Lung (tissue), 12 donors: ENCODE results near the gene ACTR5. TPM values are rescaled to one million over a fixed set of nuclear protein-coding genes. Genes with fewer than 3 reads are reported as not detected.

Experiments
- ATAC-seq: fragments of 200-7000 bp; cut with Tn5 transposase; one replicate; pipeline ENCODE4 v1.9.1; 2020; ENCODE audit warnings: moderate number of reproducible peaks; ENCODE audit not compliant: insufficient read depth, low FRiP score
- DNase-seq, 3 donors: peaks; one replicate each; pipeline ENCODE4 v3.0.0-alpha.2; 2013 to 2017
- H3K27ac ChIP-seq, 2 donors: one replicate each; pipeline ENCODE4 v1.5.1; 2013; ENCODE audit warnings: mild to moderate bottlenecking in 2 of 2, moderate library complexity in 2 of 2, control low read depth in 1 of 2, inconsistent platforms in 1 of 2, low read depth in 1 of 2, low read length in 1 of 2
- H3K27me3 ChIP-seq, 3 donors: one replicate each; pipeline ENCODE4 v1.5.1; 2013; ENCODE audit warnings: low read length in 2 of 3; ENCODE audit not compliant: control insufficient read depth in 3 of 3, insufficient read depth in 3 of 3
- H3K36me3 ChIP-seq, 4 donors: one replicate each; pipeline ENCODE4 v1.5.1; 2013; ENCODE audit warnings: low read length in 4 of 4, mild to moderate bottlenecking in 1 of 4, moderate library complexity in 1 of 4; ENCODE audit not compliant: control insufficient read depth in 4 of 4, insufficient read depth in 4 of 4
- H3K4me1 ChIP-seq, 5 donors: one replicate each; pipeline ENCODE4 v1.5.1; 2013; ENCODE audit warnings: low read length in 5 of 5, mild to moderate bottlenecking in 2 of 5, moderate library complexity in 1 of 5; ENCODE audit not compliant: control insufficient read depth in 5 of 5, insufficient read depth in 5 of 5
- H3K4me3 ChIP-seq: one replicate; pipeline ENCODE4 v1.5.1; 2013; ENCODE audit warnings: mild to moderate bottlenecking, control low read depth, moderate library complexity
- H3K9ac ChIP-seq, 2 donors: one replicate each; pipeline ENCODE4 v1.5.1; 2013; ENCODE audit warnings: low read length in 2 of 2, control low read depth in 1 of 2; ENCODE audit not compliant: insufficient read depth in 1 of 2
- H3K9me3 ChIP-seq, 4 donors: one replicate each; pipeline ENCODE4 v1.5.1; 2013; ENCODE audit warnings: low read length in 3 of 4, mild to moderate bottlenecking in 1 of 4, moderate library complexity in 1 of 4; ENCODE audit not compliant: control insufficient read depth in 4 of 4, insufficient read depth in 3 of 4
- CTCF ChIP-seq: IDR thresholded peaks from 2 replicates; pipeline ENCODE4 v1.5.1; 2012; ENCODE audit warnings: mild to moderate bottlenecking; ENCODE audit errors: control extremely low read depth, extremely low read depth
- WGBS, 2 donors: extraction: QIAGEN DNeasy Blood & Tissue Kit; methylation state at CpG; one replicate each; pipeline ENCODE4 v1.1.7; 2013; 5-methylcytosine and 5-hydroxymethylcytosine counted together
- polyA plus RNA-seq, 2 donors: library from polyadenylated mRNA; stranded (reverse); fragments of 200-250 nt; gene quantifications; one replicate each; pipeline ENCODE4 v1.2.1, GENCODE V29; 2013
- total RNA-seq, 2 donors: library from RNA; depleted of rRNA in 1 of 2; stranded (reverse); fragments of >200 nt in 1 of 2; gene quantifications; one replicate each; pipeline ENCODE4 v1.2.1, GENCODE V29; 2014 to 2021
- donor health status: control.
- donor health status: control.
- donor health status: Bipolar disorder and iron deficiency.
- donor health status: healthy.
- donor health status: DM: yes; HTN: yes; CAD: no.

ACTR5 gene
- total and polyA plus RNA-seq, 4 donors = 5.3 to 9.5 (median 6.4) TPM

- DNase-seq = no peak
- ATAC-seq = no peak
- WGBS, 2 donors = 79 to 90% methylated on average over 4 of the region's 4 CpGs
- H3K9me3 ChIP-seq = peaks cover 0 to 2% (median 0%) of the 10 kb centered on the region in 4 donors
- H3K36me3 ChIP-seq = peaks cover 29 to 52% (median 49%) of the 10 kb centered on the region in 4 donors
- H3K9ac ChIP-seq = no peak overlapping the region
- H3K27ac ChIP-seq = no peak overlapping the region
- TF ChIP-seq CTCF = no peak
- no peaks in the 10 kb centered on the region for H3K27me3 ChIP-seq
- no peak overlapping the region for H3K4me3 ChIP-seq
- H3K4me1 ChIP-seq = no peaks in the 10 kb centered on the region
These were observed 17.8 kb downstream of the ACTR5 start for GRCh38 chr20:38766071-38766470.

GRCh38 chr20:38769376-38770295 is 21.4 kb downstream of the ACTR5 start:
- ATAC-seq = no peak
- 90 to 94% methylated on average over 13 of the region's 13 CpGs for WGBS, 2 donors
- peaks cover 21 to 52% (median 48%) of the 10 kb centered on the region in 4 donors for H3K36me3 ChIP-seq

GRCh38 chr20:38770546-38770945 is 22.3 kb downstream of the ACTR5 start:
- Histone ChIP-seq H3K27ac (no peak overlapping the region), H3K27me3 (no peaks in the 10 kb centered on the region), H3K4me1 (no peaks in the 10 kb centered on the region), H3K36me3 (peaks cover 15 to 52% (median 43%) of the 10 kb centered on the region in 4 donors), H3K9me3 (peaks cover 0 to 2% (median 0%) of the 10 kb centered on the region in 4 donors), H3K9ac (no peak overlapping the region), H3K4me3 (no peak overlapping the region)
- TF ChIP-seq CTCF = no peak
- WGBS, 2 donors = 91 to 95% methylated on average over 3 of the region's 3 CpGs
- no peak for ATAC-seq
- no peak for DNase-seq

More at GRCh38 chr20:38769376-38770295, 21.4 kb downstream of the ACTR5 start:
- no peaks in the 10 kb centered on the region for H3K4me1 ChIP-seq
- H3K4me3 ChIP-seq = no peak overlapping the region
- no peak for TF ChIP-seq CTCF
- H3K9ac ChIP-seq = no peak overlapping the region
- no peak for DNase-seq
- no peak overlapping the region for H3K27ac ChIP-seq
- no peaks in the 10 kb centered on the region for H3K27me3 ChIP-seq
- H3K9me3 ChIP-seq = peaks cover 0 to 2% (median 0%) of the 10 kb centered on the region in 4 donors
